Uterus (tissue), 2 donors: ENCODE measurements around the gene PIR.

ENCODE experiments used
- CTCF ChIP-seq, 4 experiments: fragments of 200-600 bp in 2 of 4; fragments of 450-650 bp in 2 of 4; sonication (generic) in 2 of 4; IDR thresholded peaks; one replicate each; pipeline ENCODE4 v1.5.1; 2016 to 2019; ENCODE audit warnings: antibody characterized with exemption in 4 of 4, mild to moderate bottlenecking in 2 of 4, moderate library complexity in 1 of 4
- POLR2A ChIP-seq, 2 donors: fragments of 450-650 bp; IDR thresholded peaks; one replicate each; pipeline ENCODE4 v1.6.1; 2016; ENCODE audit warnings: antibody characterized with exemption in 2 of 2, mild to moderate bottlenecking in 1 of 2, moderate library complexity in 1 of 2

DNA sequence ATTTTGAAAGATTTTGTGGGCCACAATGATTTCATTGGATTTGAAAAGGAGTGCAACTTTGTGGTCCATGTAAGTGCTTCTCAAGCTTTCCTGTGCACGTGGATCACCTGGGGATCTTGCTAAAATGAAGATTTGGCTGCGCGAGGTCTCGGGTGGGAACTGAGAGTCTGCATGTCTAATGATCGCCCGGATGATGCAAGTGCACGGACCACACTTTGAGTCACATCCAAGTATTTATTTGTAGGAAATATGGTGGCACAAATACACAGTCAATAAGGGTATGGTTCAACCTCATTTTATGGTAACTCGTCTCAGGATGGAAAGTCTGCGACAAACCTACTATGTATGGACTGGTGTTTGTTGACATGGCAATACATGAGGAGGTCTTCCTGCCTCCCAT, 8.4 kb upstream of the PIR start:
- no peak for TF ChIP-seq CTCF (IDR thresholded peaks at IDR 0.05)
- no peak for TF ChIP-seq POLR2A (IDR thresholded peaks at IDR 0.05)
